ENCODE results near the gene ASS1.

ASS1 gene

DNA sequence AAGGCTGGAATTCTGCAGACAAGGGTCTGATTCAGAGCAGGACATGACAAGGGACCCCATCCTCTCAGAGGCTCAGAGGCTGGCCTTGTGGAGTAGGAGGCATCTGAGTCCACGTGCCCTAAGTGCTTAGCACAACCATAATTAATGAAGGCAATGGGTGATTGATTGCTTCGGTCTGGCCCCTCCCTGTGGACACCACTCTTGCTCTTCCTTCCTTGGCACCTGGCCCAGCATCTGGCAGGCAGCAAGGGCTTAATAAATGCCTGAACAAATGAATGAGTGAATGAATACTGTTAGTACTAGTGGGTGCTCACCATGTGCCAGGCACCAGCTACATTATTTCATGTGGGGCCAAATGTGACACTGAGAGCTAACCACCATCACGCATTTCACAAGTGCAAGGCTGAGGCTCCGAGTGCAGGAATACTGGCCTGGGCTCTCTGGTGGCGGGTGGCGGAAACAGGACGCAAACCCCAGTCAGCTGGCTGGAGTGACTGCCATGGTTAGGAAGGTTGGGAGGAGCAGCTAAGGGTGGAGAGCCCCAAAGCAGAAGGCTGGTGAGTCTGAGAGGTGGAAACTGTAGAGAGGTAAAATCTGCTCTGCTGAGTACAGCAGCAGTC is 53.6 kb downstream of the ASS1 start:
- DNase-seq (ENCODE audit: low read depth in 2 of 2): no peak

DNA sequence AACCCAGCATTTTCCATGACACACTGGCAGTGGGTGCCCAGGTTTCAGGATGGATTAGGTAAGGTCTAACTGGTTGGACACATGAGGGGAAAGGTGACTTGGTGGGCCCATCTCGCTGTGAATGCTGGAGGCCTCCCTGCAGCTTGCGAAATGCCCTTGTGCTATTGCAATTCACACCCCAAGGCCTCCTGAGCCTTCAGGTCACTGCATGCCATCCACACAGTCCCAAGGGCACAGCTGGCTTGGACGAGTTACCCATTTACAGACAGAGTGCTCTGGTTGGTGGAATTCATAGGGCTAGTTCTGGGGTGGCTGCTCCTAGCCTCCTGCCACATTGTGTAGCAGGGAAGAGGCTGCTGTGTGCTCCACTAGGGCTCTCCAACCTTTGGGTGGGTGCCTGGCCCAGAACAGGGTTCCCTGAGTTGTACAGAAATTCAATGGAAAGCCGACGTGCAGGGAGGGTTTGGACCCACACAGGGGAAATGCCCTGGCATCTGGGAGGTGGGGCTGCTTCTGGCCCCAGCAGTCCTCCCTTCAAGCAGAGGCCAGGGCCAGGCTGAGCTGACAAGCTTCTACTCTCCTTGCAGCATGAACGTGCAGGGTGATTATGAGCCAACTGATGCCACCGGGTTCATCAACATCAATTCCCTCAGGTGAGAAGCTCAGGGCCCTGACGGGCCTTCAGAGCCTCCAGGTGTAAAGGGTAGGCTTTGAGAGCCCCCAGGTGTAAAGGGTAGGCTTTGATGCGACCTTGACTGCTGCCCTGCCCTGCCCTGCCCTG is 54.3 kb downstream of the ASS1 start:
- no peak for DNase-seq (ENCODE audit: low read depth in 2 of 2)

DNA sequence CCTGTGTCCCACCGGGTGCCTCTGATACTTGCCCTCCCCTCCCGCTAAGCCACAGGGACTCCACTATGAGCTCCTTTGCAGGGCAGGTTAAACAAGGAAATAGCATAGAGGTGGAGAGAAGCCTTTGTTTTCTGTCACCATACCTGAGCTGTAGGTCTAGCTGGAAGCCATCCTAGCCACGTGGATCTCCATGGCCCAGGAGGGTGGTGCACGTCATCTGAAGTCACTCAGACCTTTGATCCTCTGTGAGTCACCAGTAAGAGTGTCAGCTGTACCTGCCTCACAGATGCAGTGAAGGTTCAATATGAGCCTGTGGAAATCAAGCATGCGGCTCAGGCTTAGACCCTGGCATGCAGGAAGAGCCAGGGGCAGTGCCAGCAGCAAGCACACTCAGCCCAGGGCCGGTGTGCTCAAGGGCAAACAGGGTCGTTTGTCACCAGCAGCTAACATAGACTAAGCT is 55.1 kb downstream of the ASS1 start:
- no peak for DNase-seq (ENCODE audit: low read depth in 2 of 2)

DNA sequence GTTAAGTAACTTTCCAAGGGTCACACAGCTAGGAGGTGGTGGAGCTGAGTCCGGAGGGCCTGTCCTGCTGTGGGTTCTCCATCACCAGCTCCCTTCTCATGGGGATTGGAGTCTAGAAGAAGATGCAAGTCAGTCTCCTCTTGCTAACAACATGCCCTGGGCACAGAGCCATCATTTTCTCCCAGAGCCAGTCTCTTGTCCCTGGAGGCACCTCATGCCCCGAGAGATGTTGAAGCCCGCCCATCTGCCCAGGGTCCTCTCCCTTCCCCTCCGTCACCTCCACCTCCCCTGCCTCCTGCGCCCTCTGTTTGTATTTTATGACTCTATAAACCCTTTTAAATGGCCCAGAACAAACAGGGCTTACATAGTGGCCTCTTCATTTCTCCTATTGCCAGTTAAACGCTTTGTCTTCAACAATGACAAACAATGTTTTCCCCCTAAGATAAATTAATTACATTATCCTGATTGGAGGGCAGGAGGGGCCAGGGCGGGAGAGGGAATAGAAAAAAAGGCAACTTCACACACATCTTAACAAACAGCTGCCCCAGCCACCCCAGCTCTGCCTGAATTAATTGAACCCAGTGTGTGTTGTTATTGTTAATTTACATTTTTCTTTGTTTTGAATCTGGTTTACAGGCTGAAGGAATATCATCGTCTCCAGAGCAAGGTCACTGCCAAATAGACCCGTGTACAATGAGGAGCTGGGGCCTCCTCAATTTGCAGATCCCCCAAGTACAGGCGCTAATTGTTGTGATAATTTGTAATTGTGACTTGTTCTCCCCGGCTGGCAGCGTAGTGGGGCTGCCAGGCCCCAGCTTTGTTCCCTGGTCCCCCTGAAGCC is 55.8 kb downstream of the ASS1 start:
- no peak for DNase-seq (ENCODE audit: low read depth in 2 of 2)

DNA sequence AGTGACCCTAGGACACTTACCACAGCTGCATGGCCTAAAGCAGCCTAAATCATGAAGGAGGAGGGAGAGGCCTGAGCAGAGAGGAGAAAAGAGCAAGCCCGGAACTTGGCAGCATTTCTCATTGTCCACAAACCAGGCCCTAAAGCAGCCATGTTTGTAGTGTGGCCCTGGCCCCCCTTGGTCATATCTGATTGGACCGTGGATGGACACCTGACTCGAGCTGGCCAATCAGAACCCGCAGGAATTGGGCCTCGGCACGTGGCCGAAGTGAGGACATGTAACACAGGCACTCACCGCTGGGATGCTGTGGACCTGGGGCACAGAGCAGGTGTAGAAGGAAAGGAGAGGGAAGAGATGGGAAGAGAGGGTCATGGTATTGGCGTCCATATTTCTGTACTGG is 56.9 kb downstream of the ASS1 start:
- DNase-seq (ENCODE audit: low read depth in 2 of 2): no peak

DNA sequence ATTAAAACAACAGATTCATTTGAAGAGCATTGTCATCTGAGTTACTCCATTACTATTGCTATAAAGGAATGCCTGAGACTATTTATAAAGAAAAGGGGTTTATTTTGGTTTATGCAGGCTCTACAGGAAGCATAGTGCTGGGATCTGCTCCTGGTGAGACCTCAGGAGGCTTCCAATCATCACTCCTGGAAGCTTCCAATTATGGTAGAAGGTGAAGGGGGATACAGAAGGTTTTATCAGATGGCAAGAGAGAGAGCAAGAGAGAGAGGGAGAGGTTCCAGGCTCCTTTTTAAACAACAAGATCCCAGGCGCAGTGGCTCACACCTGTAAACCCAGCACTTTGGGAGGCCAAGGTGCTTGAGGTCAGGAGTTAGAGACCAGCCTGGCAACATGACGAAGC is 63.5 kb downstream of the ASS1 start:
- DNase-seq (ENCODE audit: low read depth in 2 of 2): no peak

DNA sequence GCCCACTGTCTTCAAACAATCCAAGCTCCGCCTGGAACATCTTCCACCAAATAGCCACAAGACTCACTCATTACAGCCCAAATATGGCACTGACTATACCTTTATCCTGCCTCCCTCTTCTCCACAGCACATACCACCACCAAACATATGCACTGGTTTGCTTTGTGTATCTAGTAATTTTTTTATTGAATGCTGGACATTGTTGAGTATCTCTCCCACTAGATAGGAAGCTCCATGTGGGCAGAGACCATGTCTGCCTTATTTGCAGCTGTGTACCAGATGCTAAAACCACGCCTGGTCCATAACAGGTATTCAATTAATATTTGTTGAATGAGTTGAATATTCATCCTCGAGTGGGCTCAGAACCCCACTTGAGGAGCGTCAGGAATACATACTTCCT is 67.4 kb downstream of the ASS1 start:
- no peak for DNase-seq (ENCODE audit: low read depth in 2 of 2)

DNA sequence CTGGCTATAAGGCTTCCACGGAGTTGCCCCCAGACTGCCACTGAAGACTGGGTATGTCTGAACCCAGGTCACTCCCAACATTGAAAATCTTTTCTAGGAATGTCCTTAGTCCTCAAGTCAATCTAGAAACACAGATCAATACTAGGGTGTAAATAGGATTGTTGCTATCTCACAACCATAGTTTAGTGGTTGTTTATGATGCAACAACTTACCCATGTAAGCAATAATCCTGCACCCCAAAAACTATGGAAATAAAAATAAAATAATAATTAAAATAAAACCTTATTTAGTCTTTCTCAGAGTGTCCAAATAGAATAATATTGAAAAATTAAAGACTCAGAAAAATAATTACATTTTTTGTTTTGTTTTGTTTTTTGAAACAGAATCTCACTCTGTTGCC is 68.3 kb downstream of the ASS1 start:
- DNase-seq (ENCODE audit: low read depth in 2 of 2): no peak

DNA sequence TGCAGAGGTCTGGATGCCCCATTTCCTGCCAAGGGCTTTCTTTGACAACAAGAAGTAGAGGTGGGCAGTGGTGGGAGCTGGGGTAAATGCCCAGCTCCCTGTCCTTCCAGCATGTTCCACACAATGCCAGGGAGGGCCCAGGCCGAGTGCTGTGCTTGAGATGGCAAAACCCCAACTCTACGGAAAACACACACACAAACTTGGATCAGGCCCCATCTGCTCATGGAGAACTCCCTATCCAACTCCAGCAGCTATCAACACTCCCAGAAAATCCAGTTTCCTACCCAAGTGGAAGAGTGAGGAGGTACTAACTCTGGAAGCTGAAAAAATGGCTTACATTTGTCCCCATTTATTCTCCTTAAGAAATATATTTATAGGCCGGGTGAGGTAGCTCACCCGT is 73.5 kb downstream of the ASS1 start:
- no peak for DNase-seq (ENCODE audit: low read depth in 2 of 2)

DNA sequence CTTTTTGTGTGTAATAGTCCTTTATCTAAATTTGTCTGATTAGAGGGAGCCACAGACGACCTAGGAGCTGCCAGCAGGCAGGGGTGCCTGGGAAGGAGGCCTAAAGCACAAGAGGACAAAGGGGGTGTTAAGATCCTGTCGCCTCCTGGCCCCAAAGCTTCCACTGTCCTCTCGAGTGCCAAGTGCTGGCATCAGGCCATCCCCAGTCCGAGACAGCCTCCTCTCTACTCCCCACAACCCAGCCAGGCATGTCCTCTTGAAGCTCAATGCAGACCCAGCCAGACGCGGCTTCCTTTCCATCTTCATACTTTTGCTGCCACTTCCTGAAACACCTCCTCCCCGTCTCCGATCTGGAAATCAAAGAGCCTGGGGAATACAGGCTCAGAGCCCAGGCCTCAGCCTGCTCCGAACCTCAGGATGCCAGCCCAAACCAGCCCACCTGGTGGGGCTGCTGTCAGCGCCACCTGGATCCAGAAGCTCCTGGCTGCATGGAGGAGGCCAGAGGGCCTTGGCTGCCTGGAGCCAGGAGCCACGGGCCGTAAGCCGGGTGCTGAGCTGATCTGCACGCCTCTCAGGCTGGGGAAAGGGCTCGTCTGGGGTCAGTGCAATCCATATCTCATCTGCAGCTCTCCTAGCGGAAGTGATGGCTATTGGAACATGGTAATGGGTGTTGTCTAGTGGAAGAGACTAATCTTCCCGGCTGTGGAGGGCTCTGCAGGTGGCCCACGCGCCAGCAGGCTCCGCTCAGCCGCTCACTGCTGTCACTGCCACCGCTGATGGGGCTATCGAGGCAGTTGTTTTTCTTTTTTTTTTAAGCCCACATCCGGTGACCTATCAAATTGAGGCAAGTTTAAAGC is 74.4 kb downstream of the ASS1 start:
- no peak for DNase-seq (ENCODE audit: low read depth in 2 of 2)

DNA sequence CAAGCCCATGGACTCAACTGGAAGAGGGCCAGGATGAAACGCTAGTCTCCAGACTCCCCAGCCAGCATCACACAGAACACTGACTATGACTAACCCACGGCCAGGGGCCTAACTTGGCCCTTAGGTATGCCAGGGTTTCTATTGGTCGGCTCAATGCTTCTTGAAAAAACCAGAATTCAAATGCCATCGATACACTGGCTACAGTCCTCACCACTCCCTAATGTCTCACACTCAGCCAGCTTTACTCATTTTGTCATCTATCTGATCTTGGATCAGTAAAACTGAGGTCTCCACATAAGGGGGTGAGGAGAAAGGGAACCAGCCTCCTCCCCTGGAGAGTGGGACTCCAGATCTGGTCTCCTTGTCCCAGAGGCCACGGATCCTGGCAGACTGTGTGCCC is 75.2 kb downstream of the ASS1 start:
- no peak for DNase-seq (ENCODE audit: low read depth in 2 of 2)

DNA sequence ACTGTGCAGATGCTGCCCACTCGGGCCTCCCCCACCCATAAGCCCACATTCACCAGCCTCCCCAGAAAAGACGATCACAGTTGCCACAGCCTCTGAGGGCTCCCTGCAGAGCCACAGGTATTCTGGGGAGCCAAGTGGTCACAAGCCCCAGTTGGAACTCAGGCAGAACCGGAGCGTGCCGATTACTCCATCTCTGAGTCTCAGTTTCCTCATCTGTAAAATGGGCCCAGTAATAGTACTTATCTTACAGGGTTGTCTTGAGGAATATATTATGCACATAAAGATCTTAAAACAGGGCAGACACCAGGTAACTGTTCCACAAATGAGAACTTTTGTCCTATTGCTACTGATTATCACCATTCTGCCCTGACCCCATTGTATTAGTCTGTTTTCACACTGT is 77.0 kb downstream of the ASS1 start:
- DNase-seq (ENCODE audit: low read depth in 2 of 2): no peak

DNA sequence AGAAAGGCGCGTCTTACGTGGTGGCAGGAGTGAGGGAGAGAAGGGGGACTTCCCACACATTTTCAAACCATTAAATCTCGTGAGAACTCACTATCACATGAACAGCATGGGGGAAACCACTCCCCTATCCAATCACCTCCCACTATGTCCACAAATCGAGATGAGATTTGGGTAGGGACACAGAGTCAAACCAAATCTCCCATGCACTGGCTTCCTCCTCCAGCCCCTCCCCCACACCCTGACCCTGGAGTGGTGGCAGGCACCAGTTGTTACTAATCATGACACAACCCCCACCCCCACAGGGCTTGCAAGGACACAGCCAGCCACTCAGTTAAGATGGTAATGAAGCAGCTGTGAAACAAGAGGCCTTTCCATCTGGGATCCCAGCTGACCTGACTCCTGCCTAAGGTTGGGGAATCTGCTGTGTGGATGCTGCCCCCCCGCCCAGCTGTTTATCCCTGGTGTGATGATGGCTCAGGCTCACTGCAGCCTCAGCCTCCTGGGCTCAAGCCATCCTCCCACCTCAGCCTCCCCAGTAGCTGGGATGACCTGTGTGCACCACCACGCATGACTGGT is 77.6 kb downstream of the ASS1 start:
- peak in 1 of 2 donors; percentile 7 for DNase-seq (ENCODE audit: low read depth in 2 of 2)

DNA sequence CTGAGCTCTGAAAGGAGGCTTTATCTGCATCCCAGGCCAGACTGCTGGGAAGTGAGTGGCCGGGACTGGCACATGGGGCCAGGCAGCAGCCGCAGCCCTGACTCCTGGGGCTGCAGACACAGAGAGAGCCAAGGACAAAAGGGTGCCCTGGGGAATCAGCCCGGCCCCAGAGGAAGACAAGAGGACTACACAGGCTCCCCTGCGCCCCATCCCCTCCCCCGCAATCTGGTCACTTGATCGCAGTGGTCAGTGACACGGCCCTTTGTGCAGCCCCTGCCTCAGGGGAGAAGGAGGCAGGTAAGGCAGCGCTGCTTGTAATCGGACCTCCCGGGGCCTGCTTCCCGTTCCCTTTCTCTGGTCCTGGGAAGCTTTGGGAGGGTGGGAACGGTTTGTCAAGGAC is 79.2 kb downstream of the ASS1 start:
- DNase-seq (ENCODE audit: low read depth in 2 of 2): no peak

DNA sequence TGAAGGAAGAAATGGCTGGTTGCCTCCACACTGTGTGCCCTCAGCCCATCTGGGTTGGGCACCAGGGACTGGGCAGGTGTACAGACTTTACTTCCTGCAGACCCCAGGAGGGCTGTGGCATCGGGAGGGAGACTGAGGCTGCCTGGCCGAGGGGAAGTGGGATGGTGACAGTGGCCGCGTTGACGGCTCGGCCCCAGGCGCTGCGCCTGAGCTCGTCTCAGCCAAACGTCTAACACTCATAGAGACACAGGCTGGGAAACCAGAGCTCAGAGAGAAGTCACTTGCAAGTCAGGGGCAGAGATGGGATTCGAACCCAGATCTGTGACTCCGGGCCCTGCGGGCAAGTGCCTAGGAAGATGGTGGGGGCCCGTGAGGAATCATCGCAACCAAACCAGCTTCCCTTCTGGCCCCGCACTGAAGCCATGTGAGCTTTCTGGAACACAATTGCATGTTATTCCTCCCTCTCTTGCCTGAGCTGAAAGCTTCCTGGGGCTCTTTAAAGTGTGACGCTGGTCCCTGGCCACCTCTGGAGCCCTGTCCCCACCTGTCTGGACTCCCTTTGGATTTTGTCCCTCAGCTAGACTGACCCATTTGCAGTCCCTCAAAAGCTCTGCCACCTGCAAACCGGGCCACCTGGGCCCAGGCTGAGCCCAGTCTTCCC is 81.6 kb downstream of the ASS1 start:
- no peak for DNase-seq (ENCODE audit: low read depth in 2 of 2)

DNA sequence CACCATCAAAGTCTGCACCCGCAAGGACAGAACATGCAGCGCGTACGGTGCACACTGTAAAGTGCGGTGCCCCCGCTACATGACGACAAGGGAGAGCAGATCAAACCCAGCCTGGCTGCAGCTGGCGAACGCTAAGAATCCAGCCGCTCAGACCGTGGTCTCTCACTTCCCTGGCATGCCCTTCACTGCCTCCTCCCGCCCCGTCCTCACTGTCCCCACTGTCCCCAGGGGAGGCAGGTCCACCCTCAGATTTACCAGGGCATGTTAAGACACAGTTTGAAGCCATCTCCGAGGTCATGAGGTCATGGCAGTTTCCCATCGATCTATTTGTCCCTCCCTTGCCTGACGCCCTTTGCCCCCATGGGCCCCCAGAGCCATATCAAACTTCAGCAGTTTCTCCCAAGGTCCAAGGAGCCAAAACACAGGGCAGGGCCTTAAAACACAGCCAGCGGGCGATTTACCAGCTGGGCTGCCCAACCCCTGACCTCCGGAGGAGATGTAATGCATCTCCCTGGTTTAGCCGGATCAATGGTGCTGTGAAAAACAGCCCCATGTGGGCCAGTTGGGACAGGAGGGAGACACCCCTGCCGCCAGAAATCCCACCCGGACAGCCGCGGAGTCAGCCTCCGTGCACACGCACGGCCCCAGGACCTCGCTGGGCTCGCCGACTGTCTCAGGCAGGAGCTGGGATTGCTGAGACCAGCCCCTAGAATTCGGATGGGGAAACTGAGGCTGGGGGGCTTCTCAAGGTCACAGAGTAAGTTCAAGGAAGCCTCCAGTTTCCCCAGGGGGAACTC is 82.3 kb downstream of the ASS1 start:
- no peak for DNase-seq (ENCODE audit: low read depth in 2 of 2)

DNA sequence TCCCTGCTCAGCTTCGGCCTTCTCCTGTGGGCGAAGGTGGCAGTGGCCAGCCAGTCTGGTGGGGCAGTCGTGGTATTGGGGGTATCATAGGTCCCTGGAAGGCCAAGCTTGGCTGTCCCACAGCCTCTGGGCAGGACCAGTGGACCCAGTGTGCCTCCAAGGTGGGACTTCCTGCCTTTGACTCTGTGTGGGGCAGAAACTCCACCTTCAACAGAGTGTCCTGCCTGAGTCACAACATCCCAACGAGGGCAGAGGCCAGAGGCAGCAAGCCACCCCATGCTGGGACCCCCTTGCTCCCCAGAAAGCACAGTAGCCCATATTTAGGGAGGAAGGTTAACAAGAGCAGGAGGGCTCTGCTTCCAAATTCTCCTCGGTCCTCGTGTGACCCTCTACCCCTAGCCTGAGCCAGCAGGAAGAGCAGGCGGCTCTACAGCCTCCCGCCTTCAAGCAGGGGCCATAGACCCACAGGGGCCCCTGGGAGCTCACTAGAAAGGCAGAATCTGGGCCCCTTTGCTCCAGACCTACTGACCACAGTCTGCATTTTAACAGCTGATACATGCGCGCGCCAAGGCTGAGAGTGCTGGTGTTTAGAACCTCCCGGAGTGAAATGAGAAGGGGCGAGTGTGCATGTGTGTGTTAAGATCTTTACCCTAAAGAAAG is 83.0 kb downstream of the ASS1 start:
- no peak for DNase-seq (ENCODE audit: low read depth in 2 of 2)

DNA sequence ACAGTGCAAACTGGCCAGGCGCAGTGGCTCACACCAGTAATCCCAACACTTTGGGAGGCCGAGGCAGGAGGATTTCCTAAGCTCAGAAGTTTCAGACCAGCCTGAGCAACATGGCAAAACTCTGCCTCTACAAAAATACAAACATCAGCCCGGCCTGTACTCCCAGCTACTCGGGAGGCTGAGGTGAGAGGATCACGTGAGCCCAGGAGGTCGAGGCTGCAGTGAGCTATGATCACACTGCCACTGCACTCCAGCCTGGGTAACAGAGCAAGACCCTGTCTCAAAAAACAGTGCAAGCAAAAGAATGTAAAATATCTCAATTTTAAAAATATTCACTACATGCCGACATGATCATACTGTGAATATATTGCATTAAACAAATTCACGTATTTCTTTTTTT is 83.9 kb downstream of the ASS1 start:
- DNase-seq (ENCODE audit: low read depth in 2 of 2): no peak

DNA sequence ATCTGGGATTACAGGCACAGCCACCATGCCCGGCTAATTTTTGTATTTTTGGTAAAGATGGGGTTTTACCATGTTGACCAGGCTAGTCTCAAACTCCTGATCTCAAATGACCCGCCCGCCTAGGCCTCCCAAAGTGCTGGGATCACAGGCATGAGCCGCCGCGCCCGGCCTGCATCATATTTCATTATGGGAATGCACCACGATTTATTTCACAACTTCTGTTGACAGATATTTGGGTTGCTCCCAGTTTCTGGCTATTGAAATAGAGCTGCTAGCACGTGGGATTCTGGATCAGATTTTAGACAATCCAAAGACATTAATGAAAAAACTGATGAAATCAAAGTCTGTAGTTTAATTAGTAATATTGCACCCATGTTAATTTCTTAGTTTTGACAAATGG is 86.2 kb downstream of the ASS1 start:
- DNase-seq (ENCODE audit: low read depth in 2 of 2): no peak

DNA sequence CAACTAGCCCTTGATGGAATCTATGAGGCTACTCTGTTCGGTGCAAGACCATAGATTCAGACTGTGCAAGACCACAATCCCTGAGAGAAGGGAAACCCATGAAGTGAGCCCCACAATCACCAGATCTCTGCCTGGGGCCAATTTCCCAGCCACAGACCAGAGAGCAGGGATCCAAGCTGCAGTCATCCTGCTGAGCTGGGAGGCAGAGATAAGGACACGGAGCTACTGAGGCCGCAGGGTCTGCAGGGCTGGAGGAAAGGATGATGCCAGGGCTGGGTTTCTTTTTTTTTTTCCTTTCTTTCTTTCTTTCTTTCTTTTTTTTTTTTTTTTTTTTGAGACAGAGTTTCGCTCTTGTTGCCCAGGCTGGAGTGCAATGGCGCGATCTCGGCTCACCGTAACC is 86.9 kb downstream of the ASS1 start:
- no peak for DNase-seq (ENCODE audit: low read depth in 2 of 2)
